GM18867 (cell line): ENCODE data around the gene VKORC1.
"Not testable (repeated sequence)": the region's sequence is repeated elsewhere in the genome, so short reads cannot be mapped to it uniquely, and the experiment has no call there.

Experiments
- ATAC-seq: cut with Tn5 transposase; IDR thresholded peaks from one replicate; pipeline ENCODE4 v1.9.1; 2021; ENCODE audit warnings: mild to moderate bottlenecking, moderate library complexity; ENCODE audit not compliant: unreplicated experiment

The VKORC1 gene

GRCh38 chr16:31108035-31108793 is 13.6 kb upstream of the VKORC1 start, which contains the start of gene BCKDK:
BCKDK (plus strand) TSS chr16:31108386; CDS start chr16:31109224, 838 bp downstream.
- peak; percentile 73 for ATAC-seq

- peak; percentile 56 for ATAC-seq
These were observed 12.9 kb upstream of the VKORC1 start for GRCh38 chr16:31107465-31107867.

GRCh38 chr16:31106509-31107464 is 12.2 kb upstream of the VKORC1 start:
- no peak for ATAC-seq

GRCh38 chr16:31105677-31106213 is 11.1 kb upstream of the VKORC1 start:
- peak; percentile 37 for ATAC-seq

GRCh38 chr16:31100876-31101641 is 6.5 kb upstream of the VKORC1 start:
- ATAC-seq, result not testable (repeated sequence)

- no peak for ATAC-seq
These were observed 5.5 kb upstream of the VKORC1 start for GRCh38 chr16:31099860-31100638.

GRCh38 chr16:31094088-31094423 is 541 bp downstream of the VKORC1 start:
- peak; percentile 4 for ATAC-seq

- ATAC-seq, result no peak
These were observed 1.4 kb downstream of the VKORC1 start for GRCh38 chr16:31093132-31093703.

- no peak for ATAC-seq
These were observed 2.3 kb downstream of the VKORC1 start for GRCh38 chr16:31092330-31092729.

- no peak for ATAC-seq
These were observed 4.1 kb downstream of the VKORC1 start for GRCh38 chr16:31090540-31090939.

- no peak for ATAC-seq
These were observed 5.4 kb downstream of the VKORC1 start for GRCh38 chr16:31089199-31089598.

GRCh38 chr16:31088459-31089183 is 6.0 kb downstream of the VKORC1 start, which contains the start of gene PRSS53:
PRSS53 (minus strand) TSS chr16:31088943; CDS start chr16:31088809, 134 bp downstream.
- ATAC-seq, result no peak

GRCh38 chr16:31087971-31088370 is 6.6 kb downstream of the VKORC1 start:
- ATAC-seq, result no peak

- no peak for ATAC-seq
These were observed 7.1 kb downstream of the VKORC1 start for GRCh38 chr16:31087481-31087880.

- no peak for ATAC-seq
These were observed 8.0 kb downstream of the VKORC1 start for GRCh38 chr16:31086629-31086906.

- ATAC-seq, result no peak
These were observed 8.5 kb downstream of the VKORC1 start for GRCh38 chr16:31085873-31086628.

GRCh38 chr16:31085411-31085810 is 9.2 kb downstream of the VKORC1 start:
- ATAC-seq, result no peak

- ATAC-seq, result no peak
These were observed 9.9 kb downstream of the VKORC1 start for GRCh38 chr16:31084584-31085302.
